GM12878 (cell line): ENCODE measurements around the gene RAB34. TPM values are rescaled to one million over a fixed set of nuclear protein-coding genes. Genes with fewer than 3 reads are reported as not detected.

Source experiments
- ATAC-seq: fragments of 200-7000 bp; cut with Tn5 transposase; 3 replicates; pipeline ENCODE4 v1.9.1; 2020; ENCODE audit warnings: mild to moderate bottlenecking, moderate library complexity
- BruUV-seq: library from RNA; stranded (reverse); fragments of 400-500 nt; replicated peaks from 2 replicates; lab custom pipeline; 2021; lab: Mats Ljungman, UMichigan
- CTCF ChIA-PET: fragments of 300-600 bp; sonication (Branson Sonifier 250); formaldehyde crosslinking; extraction: SDS; loops from one replicate; lab custom pipeline; 2021; ENCODE audit warnings: inconsistent platforms; lab: Yijun Ruan, JAX
- POLR2A ChIA-PET: fragments of 350-600 bp; formaldehyde crosslinking; extraction: SDS; loops from one replicate; lab custom pipeline; 2021; ENCODE audit warnings: inconsistent platforms; lab: Charles Lee
- RAD21 ChIA-PET: fragments of 300-600 bp; sonication (Branson Sonifier 250); formaldehyde crosslinking; loops from one replicate; lab custom pipeline; 2023; ENCODE audit warnings: antibody characterized with exemption; ENCODE audit not compliant: unreplicated experiment; lab: Charles Lee
- SMC1A ChIA-PET: fragments of 300-600 bp; sonication (Branson Sonifier 250); formaldehyde crosslinking; loops from one replicate; lab custom pipeline; 2023; ENCODE audit not compliant: unreplicated experiment, uncharacterized antibody; lab: Charles Lee
- DNase-seq: peaks from one replicate; pipeline ENCODE4 v3.0.0-alpha.2; 2011; ENCODE audit warnings: low read depth, low spot score
- FAIRE-seq: peaks from 3 replicates; lab custom pipeline; 2011; peaks lifted over from hg19 to GRCh38; lab: Jason Lieb, UNC
- H2AFZ ChIP-seq: 2 replicates; pipeline ENCODE4 v1.6.0; 2011; ENCODE audit warnings: low read depth, low read length, control low read depth; ENCODE audit not compliant: control insufficient read depth
- H3K27ac ChIP-seq: 2 replicates; pipeline ENCODE4 v1.5.1; 2011; ENCODE audit warnings: control low read depth; ENCODE audit not compliant: control insufficient read depth, insufficient read depth
- H3K27me3 ChIP-seq, 2 experiments: replicated peaks in 1 of 2; 2 replicates each; pipeline versions ENCODE4 v1.6.0 to v1.6.1; 2011; ENCODE audit warnings: low read length in 1 of 2; ENCODE audit not compliant: control insufficient read depth in 2 of 2, insufficient read depth in 2 of 2
- H3K36me3 ChIP-seq, 2 experiments: 2 replicates each; pipeline ENCODE4 v1.5.1; 2011; ENCODE audit warnings: low read length in 1 of 2; ENCODE audit not compliant: control insufficient read depth in 2 of 2, insufficient read depth in 2 of 2
- H3K4me1 ChIP-seq: 2 replicates; pipeline ENCODE4 v1.6.1; 2011; ENCODE audit warnings: mild to moderate bottlenecking, low read length, moderate library complexity, mixed read lengths; ENCODE audit not compliant: control insufficient read depth, insufficient read depth
- H3K4me2 ChIP-seq: 2 replicates; pipeline ENCODE4 v1.6.0; 2011; ENCODE audit warnings: control low read depth; ENCODE audit not compliant: control insufficient read depth, insufficient read depth
- H3K4me3 ChIP-seq: fragments of 200-600 bp; sonication (generic); 2 replicates; pipeline ENCODE4 v1.5.1; 2016
- H3K79me2 ChIP-seq: 2 replicates; pipeline ENCODE4 v1.6.0; 2011; ENCODE audit warnings: low read length; ENCODE audit not compliant: control insufficient read depth, insufficient read depth
- H3K9ac ChIP-seq: 2 replicates; pipeline ENCODE4 v1.8.0; 2011; ENCODE audit warnings: low read length, control low read depth, mixed read lengths; ENCODE audit not compliant: control insufficient read depth, insufficient read depth
- H3K9me3 ChIP-seq: replicated peaks from 3 replicates; pipeline ENCODE4 v1.5.1; 2011; ENCODE audit warnings: mild to moderate bottlenecking, low read length; ENCODE audit not compliant: control insufficient read depth, insufficient read depth
- H4K20me1 ChIP-seq: 2 replicates; pipeline ENCODE4 v1.6.0; 2011; ENCODE audit not compliant: control insufficient read depth, insufficient read depth
- GATAD2B ChIP-seq: fragments of 450-650 bp; conservative IDR thresholded peaks from 2 replicates; pipeline ENCODE4 v1.6.1; 2017; ENCODE audit warnings: low read depth, mild to moderate bottlenecking, moderate library complexity
- JUND ChIP-seq: IDR thresholded peaks from 2 replicates; pipeline ENCODE4 v1.6.1; 2012; ENCODE audit warnings: low read depth, mild to moderate bottlenecking, low read length, improper control_type of control experiment, moderate library complexity
- MLLT1 ChIP-seq: fragments of 450-650 bp; IDR thresholded peaks from 2 replicates; pipeline ENCODE4 v1.6.1; 2016; ENCODE audit warnings: mild to moderate bottlenecking
- SPI1 ChIP-seq: IDR thresholded peaks from 2 replicates; pipeline ENCODE4 v1.6.1; 2011; ENCODE audit warnings: low read depth, mild to moderate bottlenecking, low read length, moderate library complexity, borderline replicate concordance; ENCODE audit not compliant: insufficient read depth
- WGBS: methylation state at CpG from one replicate; pipeline ENCODE4 v1.1.6; 2016; ENCODE audit warnings: low lambda C conversion rate; ENCODE audit not compliant: insufficient replicate concordance, insufficient coverage; ENCODE audit errors: missing lambda C conversion rate; 5-methylcytosine and 5-hydroxymethylcytosine counted together
- in situ Hi-C: fragments of 300-500 bp; cut with MboI; formaldehyde crosslinking; loops from 9 replicates; pipeline ENCODE4 v1.14.3; 2018; ENCODE audit warnings: mixed read lengths
- intact Hi-C: fragments of 100-400 bp; cut with micrococcal nuclease; formaldehyde crosslinking; loops from one replicate; pipeline ENCODE4 v1.14.2; 2022; ENCODE audit not compliant: unreplicated experiment
- polyA plus RNA-seq, 11 experiments: library from polyadenylated mRNA; depleted of rRNA in 4 of 11; unstranded in 6 of 11; stranded (reverse) in 5 of 11; fragments of >200 nt; fragmentation: Nextera tagmentation in 4 of 11; fragmentation: Illumina TruSeq in 1 of 11; extraction: Ambion mirVana in 4 of 11; extraction: Trizol in 1 of 11; gene quantifications; 1 replicate in 1 of 11; 2 replicates in 10 of 11; pipeline versions ENCODE4 v1.2.1 to v1.2.3, GENCODE V29; 2011 to 2016; ENCODE audit warnings: inconsistent platforms in 2 of 11, missing spikeins in 2 of 11, low read depth in 1 of 11
- total RNA-seq, 4 experiments: library from RNA; depleted of rRNA in 3 of 4; stranded (reverse); fragments of >200 nt in 3 of 4; fragmentation: Illumina TruSeq in 1 of 4; extraction: Trizol in 1 of 4; gene quantifications; 2 replicates each; pipeline versions ENCODE4 v1.2.1 to v1.2.3, GENCODE V29; 2013 to 2021

The RAB34 gene
- total and polyA plus RNA-seq, 10 of the 15 experiments (the other 5 are each of a cell fraction or from before 2014, with no cell fraction given), result 0.37 to 46.4 (median 32.8) TPM

DNA sequence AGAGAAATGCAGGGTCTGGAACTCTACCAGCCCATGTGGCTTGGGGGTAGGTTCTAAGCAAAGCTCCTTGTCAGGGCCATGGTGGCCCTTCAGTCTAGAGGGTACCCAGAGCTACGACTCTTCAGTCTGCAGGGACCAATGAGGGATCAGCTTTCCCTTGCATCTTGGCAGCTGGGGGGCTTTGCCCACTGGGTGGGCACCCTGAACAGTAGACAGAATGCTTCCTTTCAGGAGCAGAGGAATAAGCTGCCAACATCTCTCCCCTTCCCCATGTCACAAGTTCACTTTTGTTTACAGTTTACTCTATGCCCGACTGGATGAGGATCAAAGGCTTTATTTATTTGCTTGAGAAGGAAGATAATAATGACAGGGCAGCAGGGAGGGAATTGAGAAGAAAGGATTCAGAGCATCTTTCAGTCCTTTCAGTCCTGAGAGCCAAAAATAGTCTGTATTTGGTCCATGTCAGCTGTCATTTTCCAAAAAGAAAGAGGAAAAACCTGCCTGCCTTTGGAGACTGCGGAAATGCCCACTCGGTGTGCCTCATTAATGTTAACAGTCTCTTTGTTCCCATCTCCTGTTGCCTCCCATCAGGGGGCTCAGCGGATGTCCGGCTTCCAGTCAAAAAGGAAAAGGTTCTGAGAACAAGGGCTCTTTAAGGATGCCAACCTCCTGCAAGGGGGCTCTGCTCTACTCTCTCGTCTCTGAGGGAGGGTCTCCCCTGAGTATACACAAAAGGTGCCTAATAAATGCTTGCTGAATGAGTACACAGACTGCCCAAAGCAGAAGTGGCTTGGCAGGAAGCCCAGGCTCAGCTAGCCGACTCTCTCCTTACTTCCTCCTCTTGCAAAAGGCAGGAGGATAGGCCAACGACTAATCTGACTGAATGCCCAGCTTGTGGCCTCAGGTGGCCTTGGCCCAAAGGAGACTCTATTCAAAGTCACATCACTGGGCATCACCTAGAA lies 43.2 kb upstream of the RAB34 start:
- Histone ChIP-seq H3K79me2 (no peaks in the 10 kb centered on the region), H3K27me3 (no peaks in the 10 kb centered on the region), H3K36me3 (peaks cover 7 to 26% of the 10 kb centered on the region in 2 experiments), H3K4me3 (no peak overlapping the region), H3K4me1 (peaks cover 15% of the 10 kb centered on the region), H3K27ac (no peak overlapping the region), H4K20me1 (no peaks in the 10 kb centered on the region; the same call in 1 of the 2 replicates), H3K9ac (no peak overlapping the region), H3K4me2 (no peak overlapping the region), H3K9me3 (no peaks in the 10 kb centered on the region), H2AFZ (no peak overlapping the region)
- in situ Hi-C loops, result no loop called here
- BruUV-seq, result no TSS peak
- 56% methylated on average over 9 of the region's 9 CpGs for WGBS
- ATAC-seq, result no peak; the same call in 2 of the 3 replicates
- intact Hi-C loops, result loop anchor here (5.0 kb wide), 2 partner anchors 46 to 81 kb away; partner anchors contain the start of gene FAM222B
- RAD21 ChIA-PET, result interaction anchor here (0.8 to 6.1 kb wide), 7 partner anchors 34 to 193 kb away, joined by 3 to 109 read pairs (median 4); partner anchors contain the start of genes FLOT2, NEK8 and TLCD1
- TF ChIP-seq MLLT1, result 0 out of 2 replicates have a peak, but pooled peaks have one; percentile 21
- peak; percentile 13; the same call in 1 of the 2 replicates for TF ChIP-seq SPI1
- TF ChIP-seq GATAD2B, result no peak
- no peak for TF ChIP-seq JUND
- SMC1A ChIA-PET, result interaction anchor here (1.2 to 4.9 kb wide), 4 partner anchors 33 to 193 kb away, joined by 4 to 60 read pairs (median 22); partner anchors contain the start of genes FAM222B, NEK8 and TLCD1
- CTCF ChIA-PET, result interaction anchor here (0.9 to 7.3 kb wide), 9 partner anchors 9 to 192 kb away, joined by 3 to 175 read pairs (median 78); partner anchors contain the start of genes DHRS13, FLOT2, NEK8 and PHF12
- FAIRE-seq, result no peak
- POLR2A ChIA-PET, result interaction anchor here (0.6 to 2.0 kb wide), 6 partner anchors 22 to 191 kb away, joined by 3 to 5 read pairs (median 4); partner anchors contain the start of genes BLTP2 and PHF12
- no peak for DNase-seq
